ENCODE results near the gene GALNT18. TPM values are rescaled to one million over a fixed set of nuclear protein-coding genes. Genes with fewer than 3 reads are reported as not detected.

Gene GALNT18
- total RNA-seq, 1 experiment from 2014 or later, result 1.7 TPM

- H3K9me3 ChIP-seq (ENCODE audit: control insufficient read depth, low read depth, low read length), result no peaks in the 10 kb centered on the region
- TF ChIP-seq CTCF (conservative IDR thresholded peaks at IDR 0.05), result no peak
- Mint-ChIP-seq H3K27me3 (ENCODE audit: low read depth) (no peaks in the 10 kb centered on the region; the same call in 1 of the 2 replicates), H3K4me1 (no peaks in the 10 kb centered on the region), H3K9me3 (no peaks in the 10 kb centered on the region), H3K27ac (peak overlapping the region in 1 of 3 experiments; percentile 54; a peak in 1 of 7 replicates), H3K4me3 (no peak overlapping the region), H3K36me3 (ENCODE audit: insufficient read depth in 1 of 3, low read depth in 3 of 3) (no peaks in the 10 kb centered on the region)
- no peaks in the 10 kb centered on the region for H3K23me2 ChIP-seq (ENCODE audit: insufficient read length, low read depth, low read length, poor library complexity, severe bottlenecking)
- no peak overlapping the region for H3K4ac ChIP-seq (ENCODE audit: low read depth, low read length)
- H3K9ac ChIP-seq (ENCODE audit: extremely low read depth, insufficient read length, low read length), result no peak overlapping the region
- no CpG with 5 or more reads among the region's 10 CpGs for WGBS (ENCODE audit: extremely low coverage, insufficient read length, low lambda C conversion rate)
- no peak overlapping the region for H4K91ac ChIP-seq (ENCODE audit: insufficient read length, low read depth, low read length)
- no peak overlapping the region for H4K8ac ChIP-seq (replicated peaks; ENCODE audit: insufficient read length, low read depth, low read length)
- H2BK5ac ChIP-seq (ENCODE audit: insufficient read length, low read length), result no peak overlapping the region
- no peak overlapping the region for H2AFZ ChIP-seq (ENCODE audit: low read length)
- H4K20me1 ChIP-seq (ENCODE audit: control insufficient read depth, insufficient read depth, insufficient read length), result no peaks in the 10 kb centered on the region
- H4K5ac ChIP-seq (ENCODE audit: insufficient read length, low read depth, low read length), result no peak overlapping the region
- H3K79me1 ChIP-seq (ENCODE audit: insufficient read depth, low read depth, low read length, poor library complexity, severe bottlenecking), result no peaks in the 10 kb centered on the region
- H3K56ac ChIP-seq (ENCODE audit: insufficient read length, low read depth, low read length), result no peak overlapping the region
- H3K79me2 ChIP-seq (ENCODE audit: insufficient read depth, low read length), result no peaks in the 10 kb centered on the region
- H3K23ac ChIP-seq (ENCODE audit: insufficient read length, low read depth, low read length), result no peak overlapping the region
- H3K4me2 ChIP-seq (ENCODE audit: insufficient read depth, insufficient read length, low read length), result no peak overlapping the region
- H2BK20ac ChIP-seq (ENCODE audit: low read depth, low read length, poor library complexity, severe bottlenecking), result no peak overlapping the region
- no peak for DNase-seq
- H3T11ph ChIP-seq (ENCODE audit: low read length), result no peak overlapping the region
- H2BK120ac ChIP-seq (ENCODE audit: low read depth, low read length, poor library complexity, severe bottlenecking), result no peak overlapping the region
- H3K18ac ChIP-seq (ENCODE audit: insufficient read length, low read depth, low read length), result no peak overlapping the region
- H2AK5ac ChIP-seq (ENCODE audit: insufficient read length, low read length), result no peak overlapping the region
- no peak overlapping the region for H2BK12ac ChIP-seq (ENCODE audit: insufficient read length, low read depth, low read length)
- no peak overlapping the region for H3K14ac ChIP-seq (ENCODE audit: insufficient read depth, low read length)
- H3K27me3 ChIP-seq (ENCODE audit: insufficient read depth, low read length), result no peaks in the 10 kb centered on the region
- H2BK15ac ChIP-seq (ENCODE audit: low read depth, low read length), result no peak overlapping the region
- H3K4me1 ChIP-seq (ENCODE audit: insufficient read depth, low read length), result no peaks in the 10 kb centered on the region
- no peak overlapping the region for H3K27ac ChIP-seq (ENCODE audit: insufficient read length, low read depth, low read length)
Measured at GRCh38 chr11:11553573-11553972, 68.2 kb downstream of the GALNT18 start.
